HG03432 (cell line): Measurements from ENCODE around the gene TPP2.
A peak's percentile ranks its signal among the peaks of the same experiment; 100 is the strongest.

Experiments
- ATAC-seq: cut with Tn5 transposase; IDR thresholded peaks from one replicate; pipeline ENCODE4 v1.9.1; 2021; ENCODE audit warnings: mild to moderate bottlenecking, moderate library complexity; ENCODE audit not compliant: unreplicated experiment

TPP2 gene

DNA sequence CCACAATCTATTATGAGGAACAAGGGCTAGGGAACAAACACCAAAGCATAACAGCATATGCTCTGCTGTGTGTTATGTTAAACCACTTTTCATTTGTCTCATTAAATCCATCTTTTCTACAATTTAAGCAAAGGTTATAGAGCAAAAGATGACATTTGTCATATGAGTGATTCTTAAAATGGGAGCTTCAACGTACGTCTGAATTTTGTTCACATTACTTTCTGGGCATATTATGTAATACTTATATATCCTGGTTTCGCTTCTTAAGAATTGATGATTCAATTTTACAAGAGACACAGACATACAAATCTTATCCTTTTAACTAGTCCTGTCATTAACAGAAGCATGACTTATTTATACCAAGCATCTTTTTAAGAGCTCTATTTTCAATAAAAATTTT is 3.3 kb upstream of the TPP2 start:
- ATAC-seq = no peak

DNA sequence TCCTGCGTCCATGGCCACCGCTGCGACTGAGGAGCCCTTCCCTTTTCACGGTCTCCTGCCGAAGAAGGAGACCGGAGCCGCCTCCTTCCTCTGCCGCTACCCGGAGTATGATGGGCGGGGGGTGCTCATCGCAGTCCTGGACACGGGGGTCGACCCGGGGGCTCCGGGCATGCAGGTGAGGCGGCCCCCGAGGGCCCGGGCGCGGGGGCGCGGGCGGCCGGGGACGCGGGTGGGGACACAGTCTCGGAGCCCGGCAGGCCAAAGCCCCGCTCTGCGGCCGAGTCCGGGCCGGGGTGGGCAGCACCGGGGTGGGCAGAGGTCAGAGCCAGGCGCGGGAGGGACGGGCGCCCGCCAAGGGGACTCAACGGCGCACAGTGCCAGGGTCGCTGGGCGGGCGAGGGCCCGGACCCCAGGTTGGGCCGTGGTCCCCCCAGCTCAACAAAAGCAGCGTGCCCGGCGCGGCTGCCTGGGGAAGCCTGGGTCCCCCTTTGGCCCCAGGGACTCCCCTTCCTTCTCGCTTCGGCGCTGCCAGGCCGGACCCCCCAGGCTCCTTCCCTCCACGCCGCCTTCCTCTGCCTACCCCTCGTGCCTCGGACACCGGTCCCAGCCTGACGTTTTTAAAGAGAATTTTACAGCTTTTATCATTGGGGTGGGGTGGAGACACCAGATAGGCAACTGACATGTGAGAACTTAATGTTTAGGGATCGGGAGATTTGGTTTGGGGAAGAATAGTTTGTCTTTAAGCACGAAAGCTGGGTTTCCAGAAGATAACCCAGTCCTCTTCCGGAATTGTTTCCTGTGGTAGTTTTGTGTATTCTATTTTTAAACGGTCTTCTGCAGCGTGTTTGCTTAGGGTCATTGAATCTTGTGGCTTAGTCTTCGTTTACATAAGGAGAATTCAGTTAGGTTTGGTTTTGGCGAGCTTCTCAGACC is 509 bp downstream of the TPP2 start:
- ATAC-seq = peak; percentile 26

GRCh38 chr13:102598061-102598460 is 1.3 kb downstream of the TPP2 start:
- no peak for ATAC-seq

DNA sequence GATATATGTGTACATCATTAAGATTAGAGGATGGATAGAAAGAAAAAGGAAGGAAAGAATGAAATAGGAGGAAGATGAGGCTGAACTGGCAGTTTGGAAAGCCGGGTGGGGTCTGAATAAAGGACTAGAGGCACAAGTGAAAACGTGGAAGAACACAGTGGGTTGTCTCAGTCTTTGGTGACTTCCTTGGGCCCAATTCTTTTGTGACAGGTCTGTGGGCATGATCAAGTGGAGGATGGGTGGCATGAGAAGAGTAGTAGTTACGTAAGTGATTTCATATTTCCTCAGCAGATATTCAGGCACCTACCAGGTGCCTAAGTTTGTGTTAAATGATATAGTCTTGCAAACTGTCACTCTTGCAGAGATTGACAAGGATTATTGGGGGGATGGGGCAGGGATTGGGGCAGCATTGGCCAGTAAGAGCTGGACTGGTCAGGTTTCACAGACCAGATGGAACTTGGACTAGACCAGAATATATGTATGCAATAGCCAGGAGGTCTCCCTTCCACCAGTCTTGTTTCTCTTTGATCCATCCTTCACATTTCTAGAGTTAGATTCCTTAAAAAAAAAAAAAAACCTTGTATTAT is 2.7 kb downstream of the TPP2 start:
- ATAC-seq = no peak

GRCh38 chr13:102606537-102607309 is 9.9 kb downstream of the TPP2 start:
- no peak for ATAC-seq

GRCh38 chr13:102608974-102609373 is 12.2 kb downstream of the TPP2 start:
- ATAC-seq = no peak

DNA sequence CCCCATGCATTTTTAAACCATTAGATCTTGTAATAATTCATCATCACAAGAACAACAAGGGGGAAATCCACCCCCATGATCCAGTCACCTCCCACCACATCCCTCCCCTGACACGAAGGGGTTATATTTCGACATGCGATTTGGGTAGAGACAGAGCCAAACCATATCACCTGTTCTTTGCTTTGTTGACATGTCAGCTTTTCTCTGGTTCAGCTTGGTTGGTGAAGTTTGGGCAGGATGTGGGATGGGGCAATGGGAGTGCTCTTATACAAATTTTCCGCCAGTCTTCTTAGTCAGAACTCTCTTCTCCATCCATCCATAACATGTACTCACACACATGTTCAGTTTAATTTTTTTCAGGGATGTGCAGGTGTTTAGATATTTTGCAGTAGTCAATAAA is 12.9 kb downstream of the TPP2 start:
- no peak for ATAC-seq

GRCh38 chr13:102610296-102610895 is 13.6 kb downstream of the TPP2 start:
- no peak for ATAC-seq

DNA sequence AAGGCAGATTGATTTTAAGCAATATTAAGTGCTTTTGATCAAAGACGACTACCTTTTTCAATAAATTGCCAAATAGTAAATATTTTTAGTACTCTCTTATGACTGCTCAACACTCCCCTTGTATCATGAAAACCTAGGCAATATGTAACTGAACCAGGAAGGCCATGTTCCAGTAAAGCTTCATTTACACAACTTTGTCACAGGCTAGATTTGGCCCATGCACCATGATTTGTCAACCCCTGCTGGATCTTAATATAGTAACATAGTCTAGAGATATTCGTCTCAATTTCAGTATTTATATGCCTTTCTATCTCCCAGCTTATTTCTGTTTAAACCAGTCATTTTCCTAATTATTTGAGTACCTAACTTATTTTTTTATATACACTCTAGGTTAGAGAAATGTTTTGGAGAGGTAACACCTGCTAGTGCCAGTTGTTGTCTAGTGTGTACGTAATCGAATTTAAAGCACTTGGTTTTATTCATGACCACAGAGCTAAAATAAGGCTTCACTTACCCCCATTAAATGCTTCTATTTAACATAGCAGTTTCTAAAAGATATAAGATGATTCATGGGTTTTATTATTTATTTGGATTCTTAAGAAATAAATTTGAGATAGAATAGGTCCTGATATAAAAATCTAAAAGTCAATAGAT is 21.0 kb downstream of the TPP2 start:
- ATAC-seq = no peak

DNA sequence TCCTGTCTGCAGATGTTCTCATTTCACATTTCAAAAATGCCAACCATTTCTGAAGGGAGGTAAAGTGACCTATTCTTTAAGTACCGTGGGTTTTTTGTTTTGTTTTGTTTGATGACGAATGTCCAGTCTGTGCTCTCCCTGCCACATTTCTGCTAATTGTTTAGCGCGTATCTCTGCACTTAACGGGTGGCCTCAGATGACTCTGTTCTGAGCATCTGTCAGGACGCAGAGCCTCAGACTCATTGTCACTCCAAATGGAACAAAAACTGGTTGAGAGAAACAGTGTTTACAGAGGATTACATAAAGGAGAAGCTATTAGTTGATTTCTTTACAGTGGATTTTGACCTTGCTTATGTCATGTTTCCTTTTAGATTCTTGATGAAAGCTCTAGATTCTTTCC is 23.7 kb downstream of the TPP2 start:
- ATAC-seq = no peak

DNA sequence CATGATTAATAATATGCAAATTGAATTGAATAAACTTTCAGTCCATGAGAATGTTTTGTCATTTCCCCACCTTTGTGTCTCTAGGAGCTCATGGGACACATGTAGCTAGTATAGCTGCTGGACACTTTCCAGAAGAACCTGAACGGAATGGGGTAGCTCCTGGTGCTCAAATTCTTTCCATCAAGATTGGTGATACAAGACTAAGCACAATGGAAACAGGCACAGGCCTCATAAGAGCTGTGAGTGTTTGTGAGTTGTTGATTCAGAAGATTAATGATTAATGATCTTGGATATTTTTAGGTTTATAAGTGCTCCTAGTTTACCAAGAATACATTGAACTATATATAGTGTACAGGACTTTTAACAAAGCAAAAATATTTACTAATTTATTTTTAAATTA is 30.1 kb downstream of the TPP2 start:
- ATAC-seq = no peak

- ATAC-seq = peak; percentile 47
Observed at GRCh38 chr13:102628559-102628958, 31.8 kb downstream of the TPP2 start.

DNA sequence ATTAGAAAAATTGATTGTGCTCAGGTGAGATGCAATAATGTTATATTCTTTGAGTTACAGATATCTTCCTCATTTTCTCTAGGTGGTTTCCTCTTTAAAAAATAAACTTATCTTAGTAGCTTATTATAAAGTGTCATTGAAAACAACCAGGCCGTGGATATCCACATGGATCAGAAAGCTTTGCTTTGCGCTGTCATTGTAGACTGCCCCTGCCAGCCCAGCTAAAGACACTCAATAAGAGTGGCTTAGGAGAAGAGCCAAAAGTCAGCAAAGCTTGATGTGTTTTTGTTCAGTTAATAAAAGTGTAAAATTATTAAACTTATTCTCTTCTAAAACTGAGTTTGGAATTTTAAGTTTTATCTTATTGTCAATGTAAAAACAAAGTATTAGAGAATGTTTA is 34.4 kb downstream of the TPP2 start:
- no peak for ATAC-seq

DNA sequence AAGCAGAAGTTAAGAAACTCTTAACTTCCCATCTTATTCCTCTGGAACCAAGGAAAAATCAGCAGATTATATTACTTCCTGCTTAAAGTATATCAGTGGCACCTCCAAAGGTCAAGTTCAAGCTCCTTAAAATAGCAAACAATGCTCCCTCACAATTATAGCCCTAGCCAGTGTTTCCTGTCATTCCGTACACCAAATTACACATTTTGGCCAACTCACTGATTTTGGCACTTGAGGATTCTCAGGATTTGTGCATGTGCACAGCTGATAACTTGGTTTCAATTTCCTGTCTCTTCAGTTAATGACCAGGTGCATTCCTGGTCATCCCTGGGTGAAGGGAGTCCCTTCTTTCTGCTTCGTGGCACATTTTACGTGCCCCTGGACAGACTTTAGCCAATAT is 42.0 kb downstream of the TPP2 start:
- no peak for ATAC-seq

- no peak for ATAC-seq
Observed at GRCh38 chr13:102642029-102642428, 45.2 kb downstream of the TPP2 start.

- no peak for ATAC-seq
Observed at GRCh38 chr13:102642475-102642874, 45.7 kb downstream of the TPP2 start.

DNA sequence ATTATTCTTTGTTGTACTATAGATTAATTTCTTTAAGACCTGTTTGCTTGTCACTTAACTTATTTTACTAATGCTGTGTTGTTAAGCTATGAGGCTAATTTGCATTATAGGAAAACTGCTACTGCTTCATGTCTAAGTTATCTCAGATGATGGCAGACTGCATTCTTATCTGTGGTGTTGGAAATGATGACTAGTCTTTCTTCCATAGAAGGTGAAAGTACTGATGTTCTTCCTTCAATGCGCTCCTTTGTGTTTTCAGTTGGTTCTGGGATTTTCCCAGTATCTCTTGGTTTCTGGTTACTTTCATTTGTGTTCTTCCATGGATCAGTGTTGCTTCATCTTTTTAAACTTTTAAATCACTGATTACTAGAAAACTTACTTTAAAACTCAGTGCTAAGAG is 46.9 kb downstream of the TPP2 start:
- no peak for ATAC-seq

DNA sequence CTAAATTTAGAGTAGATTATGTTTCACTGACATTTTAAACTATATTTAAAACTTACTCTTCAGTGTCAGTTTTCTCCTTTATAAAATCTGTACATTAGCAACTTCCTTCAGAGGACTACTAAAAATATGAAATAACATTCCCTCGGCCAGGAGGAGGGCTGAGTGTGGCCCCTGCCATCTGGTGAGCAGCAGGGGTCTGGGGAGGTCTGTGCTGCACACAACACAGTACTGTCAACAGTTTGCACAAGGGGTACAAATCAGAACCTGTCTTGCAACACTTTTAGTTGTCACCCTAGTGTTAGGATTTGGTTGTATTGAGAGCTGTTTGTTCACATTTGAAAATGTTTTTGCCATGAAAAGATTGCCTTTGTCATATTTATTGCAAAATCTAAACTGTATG is 48.9 kb downstream of the TPP2 start:
- ATAC-seq = no peak

DNA sequence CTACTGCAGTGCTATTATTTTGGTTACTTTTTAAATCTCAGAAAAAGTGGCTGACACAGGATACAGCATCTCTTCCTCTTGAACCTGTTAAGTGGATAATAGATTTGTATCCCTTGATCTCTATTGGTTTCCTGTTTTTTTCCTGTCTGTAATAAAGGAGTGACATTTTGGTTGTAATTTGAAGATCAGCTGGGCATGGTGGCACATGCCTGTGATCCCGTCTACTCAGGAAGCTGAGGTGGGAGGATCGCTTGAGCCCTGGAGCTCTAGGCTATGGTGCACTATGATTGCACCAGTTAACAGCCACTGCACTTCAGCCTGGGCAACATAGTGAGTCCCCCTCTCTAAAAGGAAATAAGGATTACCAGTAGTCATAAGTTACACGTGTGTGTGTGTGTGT is 51.3 kb downstream of the TPP2 start:
- no peak for ATAC-seq

DNA sequence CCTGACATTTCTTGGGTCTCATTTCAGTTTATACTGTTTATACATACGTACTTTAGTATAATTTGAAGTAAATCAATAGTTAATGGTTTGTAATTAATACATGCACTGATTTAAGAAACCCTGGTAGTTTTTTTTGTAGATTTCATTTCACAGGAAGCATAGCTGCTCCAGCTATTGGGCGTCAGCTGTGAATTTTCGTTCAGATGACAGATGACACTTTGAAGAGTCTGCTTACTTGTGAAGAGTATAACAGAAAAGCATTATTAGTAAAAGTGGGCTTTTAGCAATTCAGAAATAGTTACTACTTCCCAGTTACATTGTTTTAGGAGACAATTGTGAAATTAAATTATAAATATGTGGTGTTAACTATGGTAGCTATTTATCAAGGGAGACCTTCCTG is 53.7 kb downstream of the TPP2 start:
- ATAC-seq = no peak

DNA sequence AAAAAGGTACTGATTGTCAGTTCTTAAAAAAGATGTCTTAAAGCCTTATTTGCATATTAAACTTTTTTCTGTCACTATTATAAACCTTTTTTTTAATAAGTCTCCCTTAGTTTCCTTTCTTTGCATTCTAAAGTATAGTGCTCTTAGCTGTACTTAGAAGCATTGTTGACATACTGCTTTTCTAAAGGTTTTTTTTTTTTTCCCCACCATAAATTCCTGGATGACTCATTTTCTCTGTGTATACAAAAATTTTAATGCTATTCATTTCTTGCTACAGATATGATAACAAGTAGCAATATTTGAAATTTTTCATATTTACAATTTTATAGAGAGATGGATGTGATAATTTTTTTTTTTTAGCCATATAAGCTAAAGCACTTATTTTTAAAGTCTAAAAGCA is 54.6 kb downstream of the TPP2 start:
- no peak for ATAC-seq
